DOHH2 (cell line): Measurements from ENCODE around the gene AFM.

Experiments used
- H3F3A ChIP-seq: fragments of 200-600 bp; sonication (generic), shearing (Covaris generic); 2 replicates; pipeline ENCODE4 v1.6.0; 2016; ENCODE audit warnings: antibody characterized with exemption, mild to moderate bottlenecking; ENCODE audit not compliant: control insufficient read depth, insufficient read depth
- H3K27ac ChIP-seq: fragments of 200-600 bp; sonication (generic); 2 replicates; pipeline ENCODE4 v1.5.1; 2014; ENCODE audit warnings: low read depth, mild to moderate bottlenecking, low read length, moderate library complexity
- H3K27me3 ChIP-seq: fragments of 200-600 bp; sonication (generic); 2 replicates; pipeline ENCODE4 v1.6.1; 2014; ENCODE audit warnings: mild to moderate bottlenecking, low read length, mixed read lengths; ENCODE audit not compliant: control insufficient read depth
- H3K36me3 ChIP-seq: fragments of 200-600 bp; sonication (generic); 2 replicates; pipeline ENCODE4 v1.6.1; 2014; ENCODE audit warnings: mild to moderate bottlenecking, low read length, moderate library complexity, mixed read lengths; ENCODE audit not compliant: control insufficient read depth
- H3K4me1 ChIP-seq: fragments of 200-600 bp; sonication (generic); 2 replicates; pipeline ENCODE4 v1.6.1; 2014; ENCODE audit warnings: mild to moderate bottlenecking, low read length, mixed read lengths; ENCODE audit not compliant: control insufficient read depth
- H3K4me2 ChIP-seq: fragments of 200-600 bp; sonication (generic); 2 replicates; pipeline ENCODE4 v1.6.0; 2014; ENCODE audit warnings: mild to moderate bottlenecking, low read length, moderate library complexity
- H3K4me3 ChIP-seq: fragments of 200-600 bp; sonication (generic); 2 replicates; pipeline ENCODE4 v1.5.1; 2014; ENCODE audit warnings: mild to moderate bottlenecking, low read length, mixed read lengths
- H3K79me2 ChIP-seq: fragments of 200-600 bp; sonication (generic); 2 replicates; pipeline ENCODE4 v1.6.1; 2014; ENCODE audit warnings: mild to moderate bottlenecking, low read length, mixed read lengths; ENCODE audit not compliant: control insufficient read depth
- H3K9me2 ChIP-seq: fragments of 200-600 bp; sonication (generic); replicated peaks from 2 replicates; pipeline ENCODE4 v1.6.1; 2014; ENCODE audit warnings: mild to moderate bottlenecking, low read length, mixed read lengths; ENCODE audit not compliant: control insufficient read depth
- H3K9me3 ChIP-seq: fragments of 200-600 bp; sonication (generic); 2 replicates; pipeline ENCODE4 v1.6.1; 2014; ENCODE audit warnings: antibody characterized with exemption, low read length, mixed read lengths; ENCODE audit not compliant: control insufficient read depth, insufficient read depth
- H4K20me1 ChIP-seq: fragments of 200-600 bp; sonication (generic); 2 replicates; pipeline ENCODE4 v1.6.0; 2014; ENCODE audit warnings: low read depth, mild to moderate bottlenecking, antibody characterized with exemption, low read length, moderate library complexity; ENCODE audit not compliant: control insufficient read depth, insufficient read depth
- CTCF ChIP-seq: fragments of 200-600 bp; sonication (generic); IDR thresholded peaks from one replicate; pipeline ENCODE4 v1.5.1; 2014; ENCODE audit warnings: antibody characterized with exemption, mild to moderate bottlenecking, low read depth, low read length; ENCODE audit not compliant: poor library complexity, severe bottlenecking
- EZH2phosphoT487 ChIP-seq: fragments of 200-600 bp; sonication (generic); IDR thresholded peaks from 2 replicates; pipeline ENCODE4 v1.6.1; 2017; ENCODE audit warnings: borderline replicate concordance, mild to moderate bottlenecking, antibody characterized with exemption, low read length, moderate library complexity, mixed read lengths

Gene AFM

GRCh38 chr4:73438582-73439215 is 42.8 kb upstream of the AFM start:
- H3F3A ChIP-seq: no peaks in the 10 kb centered on the region
- H3K9me2 ChIP-seq: no peaks in the 10 kb centered on the region
- H3K9me3 ChIP-seq: no peaks in the 10 kb centered on the region
- no peaks in the 10 kb centered on the region for H3K36me3 ChIP-seq
- no peak overlapping the region for H3K27ac ChIP-seq
- no peaks in the 10 kb centered on the region for H4K20me1 ChIP-seq
- no peaks in the 10 kb centered on the region for H3K79me2 ChIP-seq
- H3K4me2 ChIP-seq: no peak overlapping the region
- TF ChIP-seq CTCF (no peak), EZH2phosphoT487 (no peak)
- no peaks in the 10 kb centered on the region for H3K4me1 ChIP-seq
- no peaks in the 10 kb centered on the region for H3K27me3 ChIP-seq
- H3K4me3 ChIP-seq: no peak overlapping the region

DNA sequence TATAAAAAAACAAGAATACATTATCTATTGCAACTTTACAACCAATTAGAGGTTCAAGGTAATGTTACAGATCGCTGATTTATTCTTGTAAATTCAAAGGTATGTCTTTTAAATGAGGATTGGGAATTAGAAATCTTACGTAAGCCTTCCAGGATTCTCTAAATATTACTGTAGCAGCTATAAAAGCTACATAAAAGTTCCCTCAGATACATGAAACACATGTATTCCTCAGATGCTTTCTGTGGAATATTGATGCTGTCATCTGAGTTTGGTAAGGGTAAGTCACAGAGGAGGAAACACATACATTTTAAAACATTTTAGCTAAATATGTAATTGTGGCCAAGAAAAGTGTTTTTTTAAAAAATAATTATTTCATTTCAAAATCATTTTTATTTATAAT is 42.1 kb upstream of the AFM start:
- Histone ChIP-seq H3K27ac (no peak overlapping the region), H3K4me2 (no peak overlapping the region), H3K4me3 (no peak overlapping the region), H3F3A (no peaks in the 10 kb centered on the region), H3K79me2 (no peaks in the 10 kb centered on the region), H4K20me1 (no peaks in the 10 kb centered on the region), H3K4me1 (no peaks in the 10 kb centered on the region), H3K9me2 (no peaks in the 10 kb centered on the region), H3K27me3 (no peaks in the 10 kb centered on the region), H3K9me3 (no peaks in the 10 kb centered on the region), H3K36me3 (no peaks in the 10 kb centered on the region)
- no peak for TF ChIP-seq EZH2phosphoT487
- no peak for TF ChIP-seq CTCF

GRCh38 chr4:73439991-73440390 is 41.6 kb upstream of the AFM start:
- H3K9me3 ChIP-seq: no peaks in the 10 kb centered on the region
- H3K4me3 ChIP-seq: no peak overlapping the region
- H3K4me2 ChIP-seq: no peak overlapping the region
- no peaks in the 10 kb centered on the region for H3K27me3 ChIP-seq
- no peaks in the 10 kb centered on the region for H3F3A ChIP-seq
- no peaks in the 10 kb centered on the region for H4K20me1 ChIP-seq
- TF ChIP-seq CTCF (no peak), EZH2phosphoT487 (no peak)
- H3K36me3 ChIP-seq: no peaks in the 10 kb centered on the region
- no peaks in the 10 kb centered on the region for H3K79me2 ChIP-seq
- H3K9me2 ChIP-seq: no peaks in the 10 kb centered on the region
- H3K27ac ChIP-seq: no peak overlapping the region
- no peaks in the 10 kb centered on the region for H3K4me1 ChIP-seq
